BLaER1 treated with 17β-estradiol and CSF1 and Interleukin-3, amounts not matched to agents 10 nM and 100 nM (cell line): Measurements from ENCODE around the gene CD248.

Experiments used
- H3K27ac ChIP-seq, 11 experiments: shearing (Covaris generic); formaldehyde crosslinking; 2 replicates each; pipeline ENCODE4 v1.8.1; 2022
- H3K27me3 ChIP-seq, 11 experiments: shearing (Covaris generic); formaldehyde crosslinking; 2 replicates each; pipeline ENCODE4 v1.8.1; 2022
- H3K36me3 ChIP-seq, 11 experiments: shearing (Covaris generic); formaldehyde crosslinking; 2 replicates each; pipeline ENCODE4 v1.8.1; 2022
- H3K4me1 ChIP-seq, 10 experiments: shearing (Covaris generic); formaldehyde crosslinking; 2 replicates each; pipeline ENCODE4 v1.8.1; 2022
- H3K4me2 ChIP-seq, 11 experiments: shearing (Covaris generic); formaldehyde crosslinking; 2 replicates each; pipeline ENCODE4 v1.8.1; 2022
- H3K4me3 ChIP-seq, 10 experiments: shearing (Covaris generic); formaldehyde crosslinking; 2 replicates each; pipeline ENCODE4 v1.8.1; 2022
- H3K9ac ChIP-seq, 11 experiments: shearing (Covaris generic); formaldehyde crosslinking; 2 replicates each; pipeline ENCODE4 v1.8.1; 2022
- H3K9me3 ChIP-seq, 11 experiments: shearing (Covaris generic); formaldehyde crosslinking; replicated peaks in 1 of 11; 2 replicates each; pipeline ENCODE4 v1.8.1; 2022
- H4K20me1 ChIP-seq, 11 experiments: shearing (Covaris generic); formaldehyde crosslinking; 2 replicates each; pipeline ENCODE4 v1.8.1; 2022
- Cebpa-rat ChIP-seq, 11 experiments: shearing (Covaris generic); IDR thresholded peaks; 2 replicates each; pipeline ENCODE4 v1.8.1; 2022

The CD248 gene

DNA sequence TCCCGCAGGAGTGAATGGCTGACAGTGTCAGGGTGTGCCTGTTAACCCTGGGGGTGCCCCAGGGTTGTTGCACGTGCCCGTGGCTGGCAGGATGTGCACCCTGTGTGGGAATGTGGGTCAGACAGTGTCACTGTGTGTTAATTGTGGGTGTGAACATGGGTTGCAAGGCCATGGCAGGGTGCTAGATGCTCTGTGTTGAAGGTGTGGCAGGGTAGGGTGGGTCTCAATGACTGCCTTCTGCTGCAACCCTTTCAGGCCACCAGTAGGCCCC, 11.1 kb upstream of the CD248 start:
- Histone ChIP-seq H3K9me3 (no peaks in the 10 kb centered on the region), H3K9ac (peak overlapping the region in 9 of 11 experiments; percentile 73 to 93 (median 84); a peak in 17 of 22 replicates), H3K36me3 (peaks cover 0 to 18% (median 0%) of the 10 kb centered on the region in 11 experiments; a peak in 9 of 22 replicates), H3K4me1 (peaks cover 53 to 95% (median 75%) of the 10 kb centered on the region in 10 experiments), H3K27ac (peak overlapping the region in 9 of 11 experiments; percentile 84 to 100 (median 95); a peak in 18 of 22 replicates), H3K27me3 (no peaks in the 10 kb centered on the region), H3K4me2 (peak overlapping the region; percentile 74 to 98 (median 92)), H3K4me3 (peak overlapping the region in 3 of 10 experiments; percentile 28 to 59 (median 46); a peak in 3 of 20 replicates), H4K20me1 (peaks cover 0 to 12% (median 0%) of the 10 kb centered on the region in 11 experiments; a peak in 2 of 22 replicates)
- no peak for TF ChIP-seq Cebpa-rat (IDR thresholded peaks at IDR 0.05)

DNA sequence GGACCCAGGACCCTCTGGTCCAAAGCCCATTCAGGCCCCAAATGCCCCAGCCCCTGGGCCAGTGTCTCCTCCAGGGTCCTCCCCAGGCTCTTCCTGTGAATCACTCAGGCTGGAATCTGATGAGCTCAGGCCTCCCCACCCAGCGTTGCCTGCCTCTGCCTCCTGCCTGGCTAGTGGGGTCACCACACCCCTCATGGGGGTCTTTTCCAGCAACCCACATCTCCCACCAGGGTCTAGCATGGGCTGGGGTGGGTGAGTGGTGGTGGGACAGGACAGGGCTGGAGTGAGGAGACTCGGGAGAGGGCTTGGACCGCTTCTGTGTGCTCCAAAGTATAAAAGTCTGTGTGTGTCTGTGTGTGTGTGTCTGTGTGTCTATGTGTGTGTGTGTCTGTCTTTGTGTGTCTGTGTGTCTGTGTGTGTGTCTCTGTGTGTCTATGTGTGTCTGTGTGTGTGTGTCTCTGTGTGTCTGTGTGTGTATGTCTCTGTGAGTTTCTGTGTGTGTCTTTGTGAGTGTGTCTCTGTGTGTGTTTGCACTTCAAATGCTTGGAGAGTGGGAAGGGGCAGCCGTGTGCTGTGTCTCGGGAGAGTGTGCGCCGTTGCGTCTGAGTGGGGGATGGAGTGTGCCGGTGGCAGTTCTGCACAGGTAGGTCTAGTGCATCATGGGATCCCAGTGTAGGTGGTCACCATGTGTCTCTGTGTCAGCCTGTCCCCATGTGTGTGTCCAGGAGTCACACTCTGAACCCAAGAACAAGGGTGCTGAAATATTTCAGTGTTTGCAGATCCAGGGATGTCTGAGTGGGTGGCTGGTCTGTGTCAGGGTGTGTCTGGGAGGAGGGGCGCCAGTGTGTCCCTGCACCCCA, 10.6 kb upstream of the CD248 start:
- Histone ChIP-seq H3K27ac (peak overlapping the region; percentile 63 to 100 (median 95); a peak in 21 of 22 replicates), H3K4me3 (peak overlapping the region in 7 of 10 experiments; percentile 27 to 59 (median 46); a peak in 11 of 20 replicates), H3K36me3 (peaks cover 0 to 13% (median 0%) of the 10 kb centered on the region in 11 experiments; a peak in 8 of 22 replicates), H3K4me1 (peaks cover 53 to 94% (median 80%) of the 10 kb centered on the region in 10 experiments), H3K9me3 (no peaks in the 10 kb centered on the region), H3K9ac (peak overlapping the region; percentile 67 to 93 (median 83)), H3K4me2 (peak overlapping the region; percentile 74 to 98 (median 92)), H4K20me1 (peaks cover 0 to 7% (median 0%) of the 10 kb centered on the region in 11 experiments; a peak in 1 of 22 replicates), H3K27me3 (no peaks in the 10 kb centered on the region)
- no peak for TF ChIP-seq Cebpa-rat (IDR thresholded peaks at IDR 0.05)

DNA sequence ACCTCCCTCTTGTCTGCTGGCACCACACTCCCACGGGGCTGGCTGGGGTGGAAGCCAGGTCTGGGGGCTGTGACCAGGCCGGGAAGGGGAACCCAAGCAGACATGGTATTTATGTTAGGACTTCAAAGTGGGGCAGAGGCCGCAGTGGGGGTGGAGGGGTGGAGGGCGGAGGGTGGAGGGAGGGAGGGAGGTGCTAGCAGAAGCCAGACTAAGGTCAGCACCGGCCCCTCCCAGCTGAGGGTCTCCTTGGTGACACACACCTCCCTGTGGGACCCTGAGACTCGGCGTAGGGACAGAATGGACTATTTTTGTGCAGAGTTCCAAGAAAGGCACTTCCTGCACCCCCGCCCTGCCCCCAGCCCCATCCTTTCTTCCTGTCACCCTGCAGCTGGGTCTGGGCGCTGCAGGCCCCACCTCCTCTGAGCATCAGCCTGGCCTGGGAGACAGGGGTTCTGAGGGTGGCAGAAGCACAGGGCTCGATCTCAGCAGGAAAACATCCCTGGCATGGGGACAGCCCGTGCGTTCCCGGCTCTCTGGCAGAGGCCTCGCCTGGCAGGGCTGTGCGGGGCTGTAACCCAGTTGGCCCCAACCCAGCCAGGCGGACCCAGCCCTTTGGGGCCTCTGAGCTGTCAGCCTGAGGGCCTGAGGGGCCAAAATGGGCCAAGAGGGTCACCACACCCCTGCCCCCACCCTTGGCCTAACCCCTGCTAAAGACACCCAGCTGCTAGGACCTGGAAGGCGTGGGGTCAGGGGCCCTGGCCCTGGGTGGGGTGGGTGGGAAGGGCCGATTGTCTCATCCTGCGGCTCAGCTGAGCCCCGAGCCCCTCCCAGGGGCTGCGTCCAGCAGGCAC, 9.6 kb upstream of the CD248 start:
- H3K4me2 ChIP-seq = peak overlapping the region; percentile 74 to 98 (median 94)
- H3K36me3 ChIP-seq = peaks cover 0 to 3% (median 0%) of the 10 kb centered on the region in 11 experiments; a peak in 2 of 22 replicates
- H3K27me3 ChIP-seq = no peaks in the 10 kb centered on the region
- H4K20me1 ChIP-seq = no peaks in the 10 kb centered on the region
- peak overlapping the region; percentile 67 to 93 (median 84) for H3K9ac ChIP-seq
- peak overlapping the region; percentile 63 to 100 (median 95) for H3K27ac ChIP-seq
- no peak for TF ChIP-seq Cebpa-rat (IDR thresholded peaks at IDR 0.05)
- peak overlapping the region in 8 of 10 experiments; percentile 27 to 59 (median 48); a peak in 14 of 20 replicates for H3K4me3 ChIP-seq
- H3K9me3 ChIP-seq = peaks cover 0 to 6% (median 4%) of the 10 kb centered on the region in 11 experiments; a peak in 7 of 22 replicates
- H3K4me1 ChIP-seq = peaks cover 53 to 96% (median 89%) of the 10 kb centered on the region in 10 experiments

DNA sequence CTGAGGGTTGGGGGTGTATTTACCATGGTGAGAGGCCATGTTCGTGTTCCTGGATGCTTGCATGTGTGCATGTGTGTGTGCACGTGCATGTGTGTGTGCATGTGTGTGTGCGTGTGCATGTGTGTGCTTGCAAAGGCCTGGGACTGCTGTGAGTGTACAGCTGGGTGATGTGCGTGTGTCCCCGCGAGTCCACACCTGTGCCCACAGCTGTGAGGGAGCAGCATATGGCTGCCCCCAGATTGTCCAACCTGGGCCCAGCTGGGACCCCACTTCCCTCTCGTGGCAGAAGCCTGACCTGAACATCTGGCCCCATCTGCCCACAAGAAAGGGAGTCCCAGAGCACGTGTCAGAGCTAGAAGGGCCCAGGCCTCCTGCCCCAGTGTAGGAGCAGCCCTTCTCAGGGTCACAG, 8.4 kb upstream of the CD248 start:
- no peaks in the 10 kb centered on the region for H4K20me1 ChIP-seq
- no peaks in the 10 kb centered on the region for H3K36me3 ChIP-seq
- no peak for TF ChIP-seq Cebpa-rat (IDR thresholded peaks at IDR 0.05)
- peak overlapping the region; percentile 63 to 100 (median 95); a peak in 20 of 22 replicates for H3K27ac ChIP-seq
- peaks cover 0 to 11% (median 5%) of the 10 kb centered on the region in 11 experiments; a peak in 12 of 22 replicates for H3K9me3 ChIP-seq
- H3K27me3 ChIP-seq = no peaks in the 10 kb centered on the region
- peak overlapping the region in 4 of 10 experiments; percentile 27 to 53 (median 45); a peak in 2 of 20 replicates for H3K4me3 ChIP-seq
- peak overlapping the region; percentile 74 to 98 (median 94) for H3K4me2 ChIP-seq
- H3K9ac ChIP-seq = peak overlapping the region in 10 of 11 experiments; percentile 67 to 93 (median 84); a peak in 18 of 22 replicates
- H3K4me1 ChIP-seq = peaks cover 53 to 88% (median 82%) of the 10 kb centered on the region in 10 experiments

DNA sequence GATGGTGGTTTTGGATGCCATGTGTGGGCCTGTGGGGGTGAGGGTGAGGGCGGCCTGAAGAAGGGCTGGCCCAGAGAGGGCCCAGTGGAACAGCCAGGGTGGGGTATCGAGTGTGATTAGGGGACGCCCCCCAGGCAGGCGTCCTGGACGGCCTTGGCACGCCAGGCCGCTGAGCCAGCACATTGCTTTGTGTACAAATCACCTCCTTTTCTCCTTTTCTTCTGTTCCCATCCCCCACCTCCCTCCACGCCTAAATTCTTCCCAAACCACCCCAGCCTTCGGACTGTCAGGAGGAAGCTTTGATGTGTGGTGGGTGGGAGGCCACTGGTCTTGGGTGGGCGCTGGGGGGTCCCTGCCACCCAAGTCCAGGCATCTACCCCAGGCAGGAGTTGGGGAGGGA, 7.8 kb upstream of the CD248 start:
- peak overlapping the region in 8 of 11 experiments; percentile 4 to 93 (median 84); a peak in 14 of 22 replicates for H3K9ac ChIP-seq

DNA sequence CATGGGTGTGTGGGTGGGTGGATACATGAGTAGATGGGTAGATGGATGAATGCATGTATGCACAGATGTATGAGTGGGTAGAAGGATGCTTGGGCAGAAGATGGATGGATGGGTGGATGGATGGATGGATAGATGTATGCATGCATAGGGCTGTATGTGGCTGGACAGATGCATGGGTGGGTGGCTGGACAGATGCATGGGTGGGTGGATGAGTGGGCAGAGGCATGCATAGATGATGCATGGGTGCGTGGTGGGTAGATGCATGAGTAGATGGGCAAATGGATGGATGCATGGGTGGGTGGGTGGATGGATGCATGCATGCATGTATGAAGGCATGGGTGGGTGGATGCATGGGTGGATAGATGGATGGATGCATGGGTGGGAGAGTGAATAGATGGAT, 6.8 kb upstream of the CD248 start:
- H3K27ac ChIP-seq = no peak overlapping the region
- no peak for TF ChIP-seq Cebpa-rat (IDR thresholded peaks at IDR 0.05)
- no peaks in the 10 kb centered on the region for H3K36me3 ChIP-seq
- H3K4me1 ChIP-seq = peaks cover 53 to 82% (median 76%) of the 10 kb centered on the region in 10 experiments
- H4K20me1 ChIP-seq = no peaks in the 10 kb centered on the region
- no peak overlapping the region for H3K9ac ChIP-seq
- H3K27me3 ChIP-seq = no peaks in the 10 kb centered on the region
- peaks cover 0 to 21% (median 14%) of the 10 kb centered on the region in 11 experiments; a peak in 15 of 22 replicates for H3K9me3 ChIP-seq
- no peak overlapping the region for H3K4me3 ChIP-seq
- peak overlapping the region in 8 of 11 experiments; percentile 74 to 98 (median 94); a peak in 9 of 22 replicates for H3K4me2 ChIP-seq

More for the DNA sequence above, 7.8 kb upstream of the CD248 start:
- Histone ChIP-seq H3K9me3 (peaks cover 0 to 17% (median 11%) of the 10 kb centered on the region in 11 experiments; a peak in 13 of 22 replicates), H3K4me2 (peak overlapping the region; percentile 74 to 98 (median 94)), H3K36me3 (no peaks in the 10 kb centered on the region), H3K4me1 (peaks cover 53 to 82% (median 76%) of the 10 kb centered on the region in 10 experiments), H3K27me3 (no peaks in the 10 kb centered on the region), H3K4me3 (no peak overlapping the region), H4K20me1 (no peaks in the 10 kb centered on the region), H3K27ac (peak overlapping the region in 10 of 11 experiments; percentile 11 to 100 (median 95); a peak in 19 of 22 replicates)
- no peak for TF ChIP-seq Cebpa-rat (IDR thresholded peaks at IDR 0.05)

DNA sequence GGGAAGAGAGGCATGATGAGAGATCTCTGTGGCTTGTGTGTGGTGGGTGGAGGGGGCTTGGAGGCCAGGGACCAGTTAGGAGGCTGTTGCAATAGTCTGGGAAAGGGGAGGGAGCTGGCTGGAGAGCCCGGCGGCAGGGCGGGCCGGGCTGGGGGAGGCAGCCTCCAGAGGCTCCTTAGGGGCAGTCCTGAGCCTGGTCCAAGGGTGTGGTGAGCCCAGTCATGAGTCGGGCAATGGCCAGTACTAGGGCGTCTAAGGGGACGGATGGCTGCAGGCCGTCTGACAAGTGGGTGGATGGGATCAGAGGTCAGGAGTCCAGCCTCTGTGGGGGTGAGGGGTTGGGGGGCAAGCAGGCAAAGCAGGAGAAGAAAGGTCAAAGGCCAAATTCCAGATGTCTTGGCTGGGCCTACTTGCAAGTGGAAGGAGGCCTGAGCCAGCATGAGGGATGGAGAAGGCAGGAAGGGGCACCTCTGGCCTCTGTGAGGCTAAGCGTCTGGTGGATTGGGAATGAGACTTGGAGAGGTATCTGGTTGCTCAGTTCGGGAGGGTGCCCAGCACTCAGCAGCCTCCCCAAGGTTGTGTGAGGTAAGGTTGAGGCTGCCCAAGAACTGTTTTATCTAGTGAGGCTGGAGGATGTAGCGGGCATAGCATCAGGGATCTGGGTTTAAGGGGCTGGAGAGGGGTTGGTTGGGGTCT, 6.0 kb upstream of the CD248 start:
- Histone ChIP-seq H3K36me3 (no peaks in the 10 kb centered on the region), H3K9ac (no peak overlapping the region), H3K4me3 (no peak overlapping the region), H3K4me1 (peaks cover 53 to 82% (median 76%) of the 10 kb centered on the region in 10 experiments), H3K4me2 (peak overlapping the region in 8 of 11 experiments; percentile 1 to 47 (median 32); a peak in 4 of 22 replicates), H4K20me1 (no peaks in the 10 kb centered on the region), H3K27ac (peak overlapping the region in 6 of 11 experiments; percentile 24 to 61 (median 42); a peak in 12 of 22 replicates), H3K27me3 (no peaks in the 10 kb centered on the region), H3K9me3 (peaks cover 0 to 21% (median 14%) of the 10 kb centered on the region in 11 experiments; a peak in 15 of 22 replicates)
- no peak for TF ChIP-seq Cebpa-rat (IDR thresholded peaks at IDR 0.05)
